K562 (cell line): Measurements from ENCODE around the gene CLEC3B. TPM values are rescaled to one million over a fixed set of nuclear protein-coding genes. Genes with fewer than 3 reads are reported as not detected.

Experiments used
- CCNT2 ChIP-seq: IDR thresholded peaks from 2 replicates; pipeline ENCODE4 v1.6.1; 2011; ENCODE audit warnings: borderline replicate concordance, low read depth, mild to moderate bottlenecking, moderate library complexity, mixed read lengths, low read length; ENCODE audit not compliant: insufficient read length; ENCODE audit errors: extremely low read depth
- CREB3 ChIP-seq: fragments of 450-650 bp; conservative IDR thresholded peaks from 2 replicates; pipeline ENCODE4 v1.6.1; 2016; ENCODE audit warnings: missing genetic modification characterization, low read depth, mild to moderate bottlenecking, missing compliant biosample characterization, moderate library complexity
- CSDE1 ChIP-seq, 2 experiments: fragments of 450-650 bp; IDR thresholded peaks; 2 replicates each; pipeline ENCODE4 v1.6.1; 2016; ENCODE audit warnings: mild to moderate bottlenecking in 1 of 2
- CXXC5 ChIP-seq: fragments of 250-450 bp; sonication (Bioruptor Pico); IDR thresholded peaks from 2 replicates; pipeline ENCODE4 v1.8.0; 2022; ENCODE audit warnings: inconsistent platforms, mild to moderate bottlenecking, moderate library complexity
- ETV1 ChIP-seq: fragments of 450-650 bp; conservative IDR thresholded peaks from 2 replicates; pipeline ENCODE4 v1.6.1; 2016; ENCODE audit warnings: missing genetic modification characterization, control low read depth, low read depth, missing compliant biosample characterization
- FOXJ2 ChIP-seq: fragments of 200-800 bp; sonication (Bioruptor generic); IDR thresholded peaks from 2 replicates; pipeline ENCODE4 v1.6.1; 2016; ENCODE audit warnings: missing genetic modification characterization, missing compliant biosample characterization
- FOXK2 ChIP-seq, 2 experiments: fragments of 450-650 bp; IDR thresholded peaks in 1 of 2; conservative IDR thresholded peaks in 1 of 2; 2 replicates each; pipeline ENCODE4 v1.6.1; 2016; ENCODE audit warnings: low read depth in 2 of 2, mild to moderate bottlenecking in 1 of 2
- HNRNPLL ChIP-seq: fragments of 200-400 bp; formaldehyde crosslinking; IDR thresholded peaks from 2 replicates; pipeline ENCODE4 v1.6.1; 2017; ENCODE audit warnings: low read length, low read depth, mild to moderate bottlenecking; ENCODE audit not compliant: poor library complexity, severe bottlenecking
- MEF2D ChIP-seq: conservative IDR thresholded peaks from 2 replicates; pipeline ENCODE4 v1.6.1; 2016; ENCODE audit warnings: low read depth, missing genetic modification characterization, missing compliant biosample characterization
- MEIS2 ChIP-seq: fragments of 450-650 bp; IDR thresholded peaks from 2 replicates; pipeline ENCODE4 v1.6.1; 2014; ENCODE audit warnings: mild to moderate bottlenecking; ENCODE audit not compliant: partially characterized antibody
- SOX6 ChIP-seq: fragments of 450-650 bp; IDR thresholded peaks from 2 replicates; pipeline ENCODE4 v1.6.1; 2014; ENCODE audit warnings: mild to moderate bottlenecking
- SRSF9 ChIP-seq: fragments of 200-400 bp; formaldehyde crosslinking; IDR thresholded peaks from 2 replicates; pipeline ENCODE4 v1.6.1; 2017; ENCODE audit warnings: low read depth, low read length, borderline replicate concordance
- ZNF347 ChIP-seq: fragments of 450-650 bp; formaldehyde crosslinking; IDR thresholded peaks from 2 replicates; pipeline ENCODE4 v1.4.0; 2020; ENCODE audit warnings: low read depth, mild to moderate bottlenecking, moderate library complexity
- polyA plus RNA-seq, 8 experiments: library from polyadenylated mRNA; depleted of rRNA in 4 of 8; stranded (reverse) in 5 of 8; unstranded in 3 of 8; fragments of >200 nt; fragmentation: Nextera tagmentation in 2 of 8; fragmentation: Illumina TruSeq in 1 of 8; extraction: Ambion mirVana in 2 of 8; extraction: Trizol in 1 of 8; gene quantifications; 2 replicates each; pipeline versions ENCODE4 v1.2.1 to v1.2.3, GENCODE V29; 2011 to 2014; ENCODE audit warnings: inconsistent platforms in 1 of 8, missing spikeins in 1 of 8
- total RNA-seq, 7 experiments: library from RNA; depleted of rRNA in 6 of 7; stranded (reverse); fragments of >200 nt in 6 of 7; fragmentation: Illumina TruSeq in 2 of 7; extraction: Trizol in 2 of 7; gene quantifications; 2 replicates each; pipeline versions ENCODE4 v1.2.1 to v1.2.3, GENCODE V29; 2011 to 2021; ENCODE audit warnings: low replicate concordance in 1 of 7
- TF ChIP-seq, protein P1 (sequence below): fragments of 250-450 bp; sonication (Bioruptor Pico); IDR thresholded peaks from 2 replicates; pipeline ENCODE4 v1.4.0; 2020
- TF ChIP-seq, protein P2 (sequence below), 2 experiments: fragments of 450-650 bp; IDR thresholded peaks; 2 replicates each; pipeline ENCODE4 v1.6.1; 2018; ENCODE audit warnings: mild to moderate bottlenecking in 2 of 2, low read depth in 1 of 2; ENCODE audit not compliant: partially characterized antibody in 2 of 2
- TF ChIP-seq, protein P3 (sequence below): sonication (generic); formaldehyde crosslinking; IDR thresholded peaks from 2 replicates; pipeline ENCODE4 v1.8.1; 2023; ENCODE audit warnings: mild to moderate bottlenecking, missing genetic modification reagents, moderate library complexity

The CLEC3B gene
- total and polyA plus RNA-seq, 9 of the 15 experiments (the other 6 are each of a cell fraction or from before 2014, with no cell fraction given), result not detected

DNA sequence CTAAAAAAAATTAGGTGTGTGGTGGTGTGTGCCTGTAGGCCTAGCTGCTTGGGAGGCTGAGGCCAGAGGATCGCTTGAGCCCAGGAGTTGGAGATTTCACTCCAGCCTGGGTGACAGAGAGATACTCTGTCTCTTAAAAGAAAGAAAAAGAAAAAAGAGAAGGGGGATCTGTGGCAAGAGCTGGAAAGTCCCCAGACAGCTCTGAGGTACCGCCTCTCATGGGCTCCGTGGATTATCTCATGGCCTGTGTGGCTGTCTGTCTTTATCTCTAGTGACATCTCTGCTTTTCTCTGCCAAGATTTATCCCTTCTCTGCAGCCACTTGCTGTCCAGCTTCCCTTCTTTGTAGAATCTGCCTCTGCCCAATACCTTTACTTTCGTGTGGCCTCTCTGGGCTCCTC, 44.4 kb upstream of the CLEC3B start (continued):
- TF ChIP-seq, protein P1, sequence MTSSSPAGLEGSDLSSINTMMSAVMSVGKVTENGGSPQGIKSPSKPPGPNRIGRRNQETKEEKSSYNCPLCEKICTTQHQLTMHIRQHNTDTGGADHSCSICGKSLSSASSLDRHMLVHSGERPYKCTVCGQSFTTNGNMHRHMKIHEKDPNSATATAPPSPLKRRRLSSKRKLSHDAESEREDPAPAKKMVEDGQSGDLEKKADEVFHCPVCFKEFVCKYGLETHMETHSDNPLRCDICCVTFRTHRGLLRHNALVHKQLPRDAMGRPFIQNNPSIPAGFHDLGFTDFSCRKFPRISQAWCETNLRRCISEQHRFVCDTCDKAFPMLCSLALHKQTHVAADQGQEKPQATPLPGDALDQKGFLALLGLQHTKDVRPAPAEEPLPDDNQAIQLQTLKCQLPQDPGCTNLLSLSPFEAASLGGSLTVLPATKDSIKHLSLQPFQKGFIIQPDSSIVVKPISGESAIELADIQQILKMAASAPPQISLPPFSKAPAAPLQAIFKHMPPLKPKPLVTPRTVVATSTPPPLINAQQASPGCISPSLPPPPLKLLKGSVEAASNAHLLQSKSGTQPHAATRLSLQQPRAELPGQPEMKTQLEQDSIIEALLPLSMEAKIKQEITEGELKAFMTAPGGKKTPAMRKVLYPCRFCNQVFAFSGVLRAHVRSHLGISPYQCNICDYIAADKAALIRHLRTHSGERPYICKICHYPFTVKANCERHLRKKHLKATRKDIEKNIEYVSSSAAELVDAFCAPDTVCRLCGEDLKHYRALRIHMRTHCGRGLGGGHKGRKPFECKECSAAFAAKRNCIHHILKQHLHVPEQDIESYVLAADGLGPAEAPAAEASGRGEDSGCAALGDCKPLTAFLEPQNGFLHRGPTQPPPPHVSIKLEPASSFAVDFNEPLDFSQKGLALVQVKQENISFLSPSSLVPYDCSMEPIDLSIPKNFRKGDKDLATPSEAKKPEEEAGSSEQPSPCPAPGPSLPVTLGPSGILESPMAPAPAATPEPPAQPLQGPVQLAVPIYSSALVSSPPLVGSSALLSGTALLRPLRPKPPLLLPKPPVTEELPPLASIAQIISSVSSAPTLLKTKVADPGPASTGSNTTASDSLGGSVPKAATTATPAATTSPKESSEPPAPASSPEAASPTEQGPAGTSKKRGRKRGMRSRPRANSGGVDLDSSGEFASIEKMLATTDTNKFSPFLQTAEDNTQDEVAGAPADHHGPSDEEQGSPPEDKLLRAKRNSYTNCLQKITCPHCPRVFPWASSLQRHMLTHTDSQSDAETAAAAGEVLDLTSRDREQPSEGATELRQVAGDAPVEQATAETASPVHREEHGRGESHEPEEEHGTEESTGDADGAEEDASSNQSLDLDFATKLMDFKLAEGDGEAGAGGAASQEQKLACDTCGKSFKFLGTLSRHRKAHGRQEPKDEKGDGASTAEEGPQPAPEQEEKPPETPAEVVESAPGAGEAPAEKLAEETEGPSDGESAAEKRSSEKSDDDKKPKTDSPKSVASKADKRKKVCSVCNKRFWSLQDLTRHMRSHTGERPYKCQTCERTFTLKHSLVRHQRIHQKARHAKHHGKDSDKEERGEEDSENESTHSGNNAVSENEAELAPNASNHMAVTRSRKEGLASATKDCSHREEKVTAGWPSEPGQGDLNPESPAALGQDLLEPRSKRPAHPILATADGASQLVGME (CRISPR knock-in tag), result no peak
- TF ChIP-seq FOXJ2 (tag) (peak; percentile 47), CCNT2 (peak; percentile 36), CSDE1 (IDR thresholded peaks at IDR 0.05) (no peak), MEIS2 (peak; percentile 80), SOX6 (no peak), CREB3 (tag) (0 out of 2 replicates have a peak, but pooled peaks have one; percentile 23), ZNF347 (CRISPR knock-in tag) (no peak), ETV1 (tag) (no peak), HNRNPLL (no peak), FOXK2 (conservative IDR thresholded peaks at IDR 0.05 in 1 of 2, IDR thresholded peaks at IDR 0.05 in 1 of 2; ENCODE audit: low read depth in 2 of 2) (no peak), SRSF9 (no peak), MEF2D (tag) (no peak), CXXC5 (CRISPR knock-in tag) (peak; percentile 7; the same call in 1 of the 2 replicates)
- TF ChIP-seq, protein P2, sequence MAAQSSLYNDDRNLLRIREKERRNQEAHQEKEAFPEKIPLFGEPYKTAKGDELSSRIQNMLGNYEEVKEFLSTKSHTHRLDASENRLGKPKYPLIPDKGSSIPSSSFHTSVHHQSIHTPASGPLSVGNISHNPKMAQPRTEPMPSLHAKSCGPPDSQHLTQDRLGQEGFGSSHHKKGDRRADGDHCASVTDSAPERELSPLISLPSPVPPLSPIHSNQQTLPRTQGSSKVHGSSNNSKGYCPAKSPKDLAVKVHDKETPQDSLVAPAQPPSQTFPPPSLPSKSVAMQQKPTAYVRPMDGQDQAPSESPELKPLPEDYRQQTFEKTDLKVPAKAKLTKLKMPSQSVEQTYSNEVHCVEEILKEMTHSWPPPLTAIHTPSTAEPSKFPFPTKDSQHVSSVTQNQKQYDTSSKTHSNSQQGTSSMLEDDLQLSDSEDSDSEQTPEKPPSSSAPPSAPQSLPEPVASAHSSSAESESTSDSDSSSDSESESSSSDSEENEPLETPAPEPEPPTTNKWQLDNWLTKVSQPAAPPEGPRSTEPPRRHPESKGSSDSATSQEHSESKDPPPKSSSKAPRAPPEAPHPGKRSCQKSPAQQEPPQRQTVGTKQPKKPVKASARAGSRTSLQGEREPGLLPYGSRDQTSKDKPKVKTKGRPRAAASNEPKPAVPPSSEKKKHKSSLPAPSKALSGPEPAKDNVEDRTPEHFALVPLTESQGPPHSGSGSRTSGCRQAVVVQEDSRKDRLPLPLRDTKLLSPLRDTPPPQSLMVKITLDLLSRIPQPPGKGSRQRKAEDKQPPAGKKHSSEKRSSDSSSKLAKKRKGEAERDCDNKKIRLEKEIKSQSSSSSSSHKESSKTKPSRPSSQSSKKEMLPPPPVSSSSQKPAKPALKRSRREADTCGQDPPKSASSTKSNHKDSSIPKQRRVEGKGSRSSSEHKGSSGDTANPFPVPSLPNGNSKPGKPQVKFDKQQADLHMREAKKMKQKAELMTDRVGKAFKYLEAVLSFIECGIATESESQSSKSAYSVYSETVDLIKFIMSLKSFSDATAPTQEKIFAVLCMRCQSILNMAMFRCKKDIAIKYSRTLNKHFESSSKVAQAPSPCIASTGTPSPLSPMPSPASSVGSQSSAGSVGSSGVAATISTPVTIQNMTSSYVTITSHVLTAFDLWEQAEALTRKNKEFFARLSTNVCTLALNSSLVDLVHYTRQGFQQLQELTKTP (IDR thresholded peaks at IDR 0.05; ENCODE audit: low read depth in 1 of 2, partially characterized antibody in 2 of 2), result no peak
- TF ChIP-seq, protein P3, sequence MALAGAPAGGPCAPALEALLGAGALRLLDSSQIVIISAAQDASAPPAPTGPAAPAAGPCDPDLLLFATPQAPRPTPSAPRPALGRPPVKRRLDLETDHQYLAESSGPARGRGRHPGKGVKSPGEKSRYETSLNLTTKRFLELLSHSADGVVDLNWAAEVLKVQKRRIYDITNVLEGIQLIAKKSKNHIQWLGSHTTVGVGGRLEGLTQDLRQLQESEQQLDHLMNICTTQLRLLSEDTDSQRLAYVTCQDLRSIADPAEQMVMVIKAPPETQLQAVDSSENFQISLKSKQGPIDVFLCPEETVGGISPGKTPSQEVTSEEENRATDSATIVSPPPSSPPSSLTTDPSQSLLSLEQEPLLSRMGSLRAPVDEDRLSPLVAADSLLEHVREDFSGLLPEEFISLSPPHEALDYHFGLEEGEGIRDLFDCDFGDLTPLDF, result no peak
